Measurements from ENCODE around the gene CALHM1. TPM values are rescaled to one million over a fixed set of nuclear protein-coding genes. Genes with fewer than 3 reads are reported as not detected.

Gene CALHM1
- total and polyA plus RNA-seq, 2 of the 8 experiments (the other 6 are each of a cell fraction or from before 2014, with no cell fraction given): 0.29 to 0.34 TPM

DNA sequence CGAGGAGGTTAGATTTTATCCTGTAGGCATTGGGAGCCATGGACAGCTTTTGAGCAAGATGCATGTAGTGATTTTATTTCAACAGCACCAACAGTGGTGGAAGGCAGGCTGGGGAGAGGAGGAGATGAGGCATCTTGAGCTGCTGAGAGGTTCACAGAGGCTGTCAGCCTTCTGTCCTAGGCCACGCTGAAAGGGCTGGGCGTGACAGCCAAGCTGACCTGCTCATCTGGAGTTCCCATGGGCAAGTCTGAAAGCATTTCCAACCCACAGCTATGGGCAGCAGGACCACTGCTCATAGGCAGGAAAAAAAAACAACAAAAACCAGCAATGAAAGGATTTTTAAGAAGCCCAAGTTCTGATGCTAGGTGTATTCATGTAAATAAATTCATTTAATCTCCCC, 42.5 kb upstream of the CALHM1 start:
- Histone ChIP-seq H2BK120ac (replicated peaks; ENCODE audit: low read depth, low read length) (no peak overlapping the region), H3K14ac (ENCODE audit: insufficient read length) (no peak overlapping the region), H3K4me1 (replicated peaks in 1 of 4; ENCODE audit: control insufficient read depth in 3 of 4, insufficient read depth in 4 of 4, low read length in 3 of 4) (no peaks in the 10 kb centered on the region), H3K4ac (replicated peaks; ENCODE audit: insufficient read length, low read depth, low read length) (no peak overlapping the region), H3K9ac (replicated peaks in 1 of 4; ENCODE audit: extremely low read depth in 1 of 4, low read depth in 3 of 4, low read length in 3 of 4) (no peak overlapping the region), H3K4me3 (ENCODE audit: extremely low read depth in 1 of 4, insufficient read depth in 2 of 4, low read depth in 3 of 4, low read length in 4 of 4) (no peak overlapping the region), H2BK5ac (ENCODE audit: low read depth, low read length) (no peak overlapping the region), H3K23ac (ENCODE audit: insufficient read length) (no peak overlapping the region), H4K5ac (ENCODE audit: insufficient read length, low read depth, low read length) (no peak overlapping the region), H3K23me2 (ENCODE audit: low read depth, low read length) (no peaks in the 10 kb centered on the region), H2AFZ (ENCODE audit: low read length) (no peak overlapping the region), H3K56ac (replicated peaks; ENCODE audit: insufficient read length, low read depth, low read length) (no peak overlapping the region), H2BK12ac (ENCODE audit: low read depth, low read length) (no peak overlapping the region), H4K91ac (replicated peaks; ENCODE audit: insufficient read length, low read length) (no peak overlapping the region), H2BK15ac (ENCODE audit: low read length) (no peak overlapping the region), H3K27me3 (replicated peaks in 1 of 4; ENCODE audit: control insufficient read depth in 3 of 4, extremely low read depth in 1 of 4, insufficient read depth in 3 of 4, low read length in 3 of 4) (no peaks in the 10 kb centered on the region; a peak in 4 of 7 replicates), H3K9me3 (ENCODE audit: insufficient read depth in 2 of 2, low read depth in 1 of 2, low read length in 1 of 2) (no peaks in the 10 kb centered on the region), H4K8ac (ENCODE audit: extremely low read depth, insufficient read depth, low read length) (no peak overlapping the region), H2BK20ac (ENCODE audit: low read length) (no peak overlapping the region), H3K79me1 (ENCODE audit: low read depth, low read length) (no peaks in the 10 kb centered on the region), H3K79me2 (ENCODE audit: control insufficient read depth in 1 of 2, insufficient read depth in 2 of 2, low read length in 2 of 2) (no peaks in the 10 kb centered on the region), H4K20me1 (replicated peaks in 1 of 2; ENCODE audit: control insufficient read depth in 1 of 2, insufficient read depth in 2 of 2, low read length in 2 of 2) (no peaks in the 10 kb centered on the region), H3K36me3 (ENCODE audit: control insufficient read depth in 2 of 4, insufficient read depth in 4 of 4, low read length in 3 of 4) (no peaks in the 10 kb centered on the region), H3K4me2 (ENCODE audit: insufficient read depth in 1 of 2, low read depth in 2 of 2, low read length in 2 of 2) (no peak overlapping the region), H3K18ac (ENCODE audit: extremely low read depth, low read length) (no peak overlapping the region), H3K27ac (ENCODE audit: low read depth, low read length) (no peak overlapping the region), H2AK5ac (ENCODE audit: low read depth, low read length) (no peak overlapping the region)
- CTCF ChIA-PET (ENCODE audit: partially characterized antibody): interaction anchor here (1.2 to 5.4 kb wide), 4 partner anchors 15 to 72 kb away, joined by 3 to 37 read pairs (median 4); no protein-coding TSS in a partner anchor
- WGBS, 2 experiments (ENCODE audit: extremely low coverage in 1 of 2, insufficient coverage in 1 of 2, insufficient read length in 1 of 2, insufficient replicate concordance in 2 of 2, low coverage in 1 of 2, low lambda C conversion rate in 2 of 2, missing lambda C conversion rate in 1 of 2): 94% methylated on average over 3 of the region's 3 CpGs; no CpG with 5 or more reads in 1 of the 2 experiments
- FAIRE-seq (no peak), DNase-seq (ENCODE audit: low read depth in 1 of 2, low spot score in 2 of 2) (no peak)
- POLR2A ChIA-PET (ENCODE audit: partially characterized antibody): interaction anchor here (1.2 kb wide), 1 partner anchor 151 kb away, joined by 3 read pairs; no protein-coding TSS in a partner anchor
- TF ChIP-seq POLR2AphosphoS5 (IDR thresholded peaks at IDR 0.05; ENCODE audit: low read depth, low read length) (no peak), GABPA (IDR thresholded peaks at IDR 0.05; ENCODE audit: borderline replicate concordance, insufficient read depth, low read length) (no peak), SAP30 (IDR thresholded peaks at IDR 0.05; ENCODE audit: insufficient read depth, insufficient replicate concordance, low read length) (no peak), CEBPB (IDR thresholded peaks at IDR 0.05; ENCODE audit: low read depth, low read length) (no peak)
- TF ChIP-seq, protein P1, sequence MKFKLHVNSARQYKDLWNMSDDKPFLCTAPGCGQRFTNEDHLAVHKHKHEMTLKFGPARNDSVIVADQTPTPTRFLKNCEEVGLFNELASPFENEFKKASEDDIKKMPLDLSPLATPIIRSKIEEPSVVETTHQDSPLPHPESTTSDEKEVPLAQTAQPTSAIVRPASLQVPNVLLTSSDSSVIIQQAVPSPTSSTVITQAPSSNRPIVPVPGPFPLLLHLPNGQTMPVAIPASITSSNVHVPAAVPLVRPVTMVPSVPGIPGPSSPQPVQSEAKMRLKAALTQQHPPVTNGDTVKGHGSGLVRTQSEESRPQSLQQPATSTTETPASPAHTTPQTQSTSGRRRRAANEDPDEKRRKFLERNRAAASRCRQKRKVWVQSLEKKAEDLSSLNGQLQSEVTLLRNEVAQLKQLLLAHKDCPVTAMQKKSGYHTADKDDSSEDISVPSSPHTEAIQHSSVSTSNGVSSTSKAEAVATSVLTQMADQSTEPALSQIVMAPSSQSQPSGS (IDR thresholded peaks at IDR 0.05; ENCODE audit: low read length): no peak

Measured in H1 (cell line).